Middle frontal gyrus (tissue), 1 donor: ENCODE data around the gene TECPR1.

Source experiments
- DNase-seq: peaks from one replicate; pipeline ENCODE4 v3.0.0-alpha.2; 2015; ENCODE audit warnings: low spot score; ENCODE audit errors: extremely low spot score

TECPR1 gene

DNA sequence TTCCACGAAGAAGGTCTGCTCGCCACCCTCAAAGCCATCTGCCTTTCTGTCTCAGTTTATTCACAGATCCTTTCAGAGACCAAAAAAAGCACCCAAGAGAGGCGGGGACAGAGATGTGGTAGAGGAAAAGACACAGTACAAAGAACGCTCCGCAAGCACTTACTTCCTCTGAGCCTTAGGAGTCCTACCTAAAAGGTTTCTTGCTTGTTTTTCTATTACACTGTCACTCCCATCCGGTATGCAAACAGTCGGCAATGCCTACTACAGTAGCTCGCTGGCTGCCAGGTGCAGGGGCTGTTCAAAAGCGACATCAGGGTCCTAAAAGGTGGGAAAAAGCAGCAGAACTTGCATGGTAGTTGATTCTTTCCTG is 816 bp downstream of the TECPR1 start:
- DNase-seq: no peak

DNA sequence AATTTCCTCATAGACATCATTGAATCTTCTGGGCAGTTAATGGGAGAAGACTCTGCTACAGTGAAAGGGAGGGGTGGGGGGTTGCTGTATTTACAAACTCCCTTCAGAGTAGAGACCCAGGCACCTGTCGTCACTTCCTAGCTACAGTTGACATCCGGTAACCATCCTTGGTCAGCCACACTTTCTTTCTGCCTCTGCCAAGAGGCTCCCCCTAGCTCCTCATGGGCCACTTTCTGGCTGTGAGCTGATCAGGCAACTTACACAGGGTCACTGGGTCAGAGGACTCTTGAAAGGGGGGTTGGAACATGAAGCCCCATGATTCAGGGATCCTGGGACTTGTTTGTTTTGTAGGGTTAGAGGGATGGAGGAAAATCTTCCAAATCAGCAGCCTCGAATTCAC is 1.2 kb downstream of the TECPR1 start:
- no peak for DNase-seq

DNA sequence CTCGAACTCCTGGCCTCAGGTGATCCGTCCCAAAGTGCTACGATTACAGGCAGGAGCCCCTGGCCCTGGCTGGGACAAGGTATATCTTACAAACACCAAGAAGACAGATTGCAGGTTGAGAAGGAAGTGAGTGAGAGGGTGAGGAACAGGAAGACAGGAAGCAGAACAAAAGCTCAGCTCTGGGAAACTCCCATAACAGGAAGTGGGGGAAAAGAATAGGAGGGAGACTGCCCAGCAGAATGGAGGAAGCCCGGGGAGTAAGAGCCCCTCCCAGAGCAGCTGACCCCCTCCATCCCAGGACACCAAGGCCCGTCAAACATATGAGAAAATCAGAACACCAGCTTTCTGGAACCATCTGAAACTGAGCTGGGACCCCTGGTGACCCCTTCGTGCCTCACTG is 2.9 kb downstream of the TECPR1 start:
- no peak for DNase-seq

DNA sequence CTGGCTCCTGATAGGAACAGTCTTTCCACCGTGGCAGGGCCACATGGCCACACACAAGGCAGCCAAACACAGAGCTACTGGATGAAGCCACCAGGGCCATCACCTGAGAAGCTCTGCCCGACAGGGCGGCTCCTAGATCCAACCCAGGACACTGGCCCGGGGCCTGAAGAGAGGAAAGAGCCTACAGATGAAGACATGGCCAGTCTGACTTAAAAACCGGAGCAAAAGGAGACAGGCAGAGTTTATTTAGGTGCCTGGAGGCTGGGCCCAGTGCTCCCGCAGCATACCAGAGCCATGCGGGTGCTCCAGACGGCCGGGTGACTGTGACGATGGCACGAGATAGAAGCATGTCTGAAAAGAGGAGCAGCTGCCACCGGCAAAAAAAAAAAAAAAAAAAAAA is 3.9 kb downstream of the TECPR1 start:
- DNase-seq: no peak

DNA sequence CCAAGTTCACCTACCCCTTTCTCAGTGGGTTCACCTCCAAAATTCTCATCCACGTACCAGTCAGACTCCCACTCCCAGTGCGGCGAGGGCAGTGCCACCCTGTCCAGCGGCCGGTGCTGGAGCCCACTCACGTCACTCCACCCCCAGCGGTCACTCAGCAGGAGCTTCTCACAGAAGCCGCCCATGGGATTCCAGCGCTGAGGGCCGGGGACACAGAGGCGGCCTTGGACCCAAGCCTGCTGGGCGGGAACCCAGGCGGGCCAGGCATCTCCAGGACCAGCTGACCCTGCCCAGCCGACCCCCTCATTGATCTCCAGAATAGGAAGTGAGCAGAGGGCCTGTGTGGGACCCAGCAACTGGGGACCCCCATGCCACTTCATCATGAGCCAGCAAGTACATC is 7.2 kb downstream of the TECPR1 start:
- DNase-seq: no peak

DNA sequence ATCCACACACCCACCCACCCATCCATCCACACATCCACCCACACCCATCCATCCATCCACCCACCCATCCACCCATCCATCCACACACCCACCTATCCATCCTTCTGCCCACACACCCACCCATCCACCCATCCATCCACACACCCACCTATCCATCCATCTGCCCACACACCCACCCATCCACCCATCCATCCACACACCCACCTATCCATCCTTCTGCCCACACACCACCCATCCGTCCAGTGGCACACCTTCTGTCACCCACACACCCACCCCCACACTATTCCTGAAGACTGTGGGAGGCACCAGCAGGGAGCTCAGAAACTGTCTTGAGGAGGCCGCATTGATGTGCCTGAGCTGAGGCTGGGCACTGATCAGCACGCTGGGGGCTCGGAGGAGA is 9.1 kb downstream of the TECPR1 start:
- DNase-seq: no peak

DNA sequence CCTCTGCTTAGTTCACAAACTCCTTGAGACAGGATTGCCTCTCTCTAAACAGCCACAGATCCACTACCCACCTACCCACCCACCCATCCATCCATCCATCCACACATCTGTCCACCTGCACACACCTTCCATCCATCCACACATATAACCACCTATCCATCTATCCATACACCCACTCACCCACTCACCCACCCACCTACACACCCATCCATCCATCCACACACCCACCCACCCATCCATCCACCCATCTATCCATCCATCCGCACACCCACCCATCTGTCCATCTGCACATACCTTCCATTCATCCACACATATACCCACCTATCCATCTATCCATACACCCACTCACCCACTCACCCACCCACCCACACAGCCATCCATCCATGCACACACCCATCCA is 9.7 kb downstream of the TECPR1 start:
- DNase-seq: no peak

DNA sequence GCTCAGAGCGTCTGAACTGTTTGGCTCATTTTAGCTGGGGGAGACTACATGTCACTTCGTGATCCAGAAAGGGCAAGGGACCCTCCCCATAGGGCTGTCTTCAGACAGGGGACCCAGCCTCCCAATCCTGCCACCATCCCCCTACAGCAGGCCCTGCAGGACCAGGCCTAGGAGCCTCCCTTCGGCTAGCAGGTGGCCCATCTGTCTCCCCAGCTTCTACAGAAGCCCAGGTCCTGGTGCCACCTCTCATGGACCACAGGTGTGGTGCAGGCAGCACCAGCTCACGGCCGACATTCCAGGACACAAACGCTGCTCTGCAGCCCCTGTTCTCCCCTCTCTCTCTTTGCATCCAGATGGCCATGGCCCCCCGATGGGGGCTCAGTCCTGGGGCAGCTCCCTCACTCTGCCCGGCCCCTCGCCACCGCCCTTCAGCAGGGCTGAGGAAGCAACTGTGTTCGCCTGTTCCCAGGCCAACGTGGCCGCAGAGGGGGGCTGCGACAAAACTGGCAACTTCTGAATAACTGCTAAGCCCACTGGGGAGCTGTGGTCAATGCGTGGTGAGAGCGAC is 10.3 kb downstream of the TECPR1 start:
- no peak for DNase-seq

DNA sequence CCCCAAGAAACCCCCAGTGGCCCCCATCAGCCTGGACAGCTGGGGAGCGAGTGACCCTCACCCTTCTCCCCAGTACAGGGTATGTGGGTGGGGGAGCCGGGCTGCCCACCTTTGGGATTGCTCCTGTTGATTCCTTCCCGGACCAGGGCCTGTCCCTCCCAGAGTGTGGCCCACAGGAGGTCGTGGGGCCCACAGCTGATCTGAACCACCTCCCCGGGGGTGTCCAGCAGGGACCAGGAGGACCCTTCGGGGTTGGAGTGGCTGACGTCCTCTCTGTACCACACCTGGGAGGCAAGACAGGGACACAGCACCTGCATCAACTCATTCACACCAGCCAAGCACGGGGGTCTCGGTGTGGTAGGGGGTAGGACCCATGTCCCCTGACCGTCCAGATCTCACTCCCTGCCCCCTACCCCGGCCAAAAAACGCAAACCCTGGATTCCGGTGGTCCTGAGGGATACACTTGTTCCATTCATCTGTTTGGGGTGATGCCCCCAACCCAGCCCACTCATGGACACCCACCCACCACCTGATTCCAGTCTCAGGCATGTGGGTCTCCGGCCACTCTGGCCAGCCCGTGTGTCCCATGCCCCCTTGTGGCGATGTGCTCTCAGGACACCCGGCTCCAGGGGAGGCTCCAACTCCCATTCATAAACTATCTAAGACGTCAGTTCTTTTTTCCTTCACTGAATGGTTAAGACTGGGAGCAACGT is 10.9 kb downstream of the TECPR1 start:
- DNase-seq: no peak

DNA sequence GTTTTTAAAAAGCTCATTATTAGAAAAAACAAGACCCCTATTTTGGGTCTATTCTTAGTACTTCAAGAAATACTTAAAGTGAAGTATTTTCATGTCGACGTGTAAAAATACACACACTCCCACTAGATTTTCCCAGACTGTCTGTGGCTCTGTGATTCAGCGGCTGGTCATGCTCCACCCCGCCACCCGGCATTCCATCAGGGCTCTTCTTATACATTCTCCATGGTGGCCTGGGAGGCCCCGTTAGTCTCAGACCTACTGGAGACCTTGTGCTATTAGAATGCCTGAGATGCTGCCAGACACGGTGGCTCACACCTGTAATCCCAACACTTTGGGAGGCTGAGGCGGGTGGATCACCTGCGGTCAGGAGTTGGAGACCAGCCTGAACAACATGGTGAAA is 13.1 kb downstream of the TECPR1 start:
- no peak for DNase-seq

DNA sequence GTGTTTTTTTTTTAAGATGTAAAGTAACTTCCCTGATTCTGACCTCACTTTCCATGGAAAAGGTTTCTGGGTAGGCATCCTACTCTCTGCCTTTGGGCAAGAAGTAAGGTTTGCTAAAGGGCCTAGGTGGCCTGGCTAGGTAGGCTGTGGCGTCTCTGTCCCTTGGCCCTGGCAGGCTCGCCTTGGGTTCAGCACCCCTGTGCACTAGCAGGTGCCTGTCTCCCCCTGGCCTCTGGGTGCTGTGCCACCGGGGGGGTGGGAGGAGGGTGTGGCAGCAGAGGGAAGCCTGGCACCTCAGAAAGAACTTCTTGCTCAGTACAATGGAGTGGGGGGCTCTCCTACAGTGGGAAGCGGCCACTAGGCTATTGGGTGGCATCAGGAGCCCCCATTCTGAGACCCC is 14.0 kb downstream of the TECPR1 start:
- no peak for DNase-seq

DNA sequence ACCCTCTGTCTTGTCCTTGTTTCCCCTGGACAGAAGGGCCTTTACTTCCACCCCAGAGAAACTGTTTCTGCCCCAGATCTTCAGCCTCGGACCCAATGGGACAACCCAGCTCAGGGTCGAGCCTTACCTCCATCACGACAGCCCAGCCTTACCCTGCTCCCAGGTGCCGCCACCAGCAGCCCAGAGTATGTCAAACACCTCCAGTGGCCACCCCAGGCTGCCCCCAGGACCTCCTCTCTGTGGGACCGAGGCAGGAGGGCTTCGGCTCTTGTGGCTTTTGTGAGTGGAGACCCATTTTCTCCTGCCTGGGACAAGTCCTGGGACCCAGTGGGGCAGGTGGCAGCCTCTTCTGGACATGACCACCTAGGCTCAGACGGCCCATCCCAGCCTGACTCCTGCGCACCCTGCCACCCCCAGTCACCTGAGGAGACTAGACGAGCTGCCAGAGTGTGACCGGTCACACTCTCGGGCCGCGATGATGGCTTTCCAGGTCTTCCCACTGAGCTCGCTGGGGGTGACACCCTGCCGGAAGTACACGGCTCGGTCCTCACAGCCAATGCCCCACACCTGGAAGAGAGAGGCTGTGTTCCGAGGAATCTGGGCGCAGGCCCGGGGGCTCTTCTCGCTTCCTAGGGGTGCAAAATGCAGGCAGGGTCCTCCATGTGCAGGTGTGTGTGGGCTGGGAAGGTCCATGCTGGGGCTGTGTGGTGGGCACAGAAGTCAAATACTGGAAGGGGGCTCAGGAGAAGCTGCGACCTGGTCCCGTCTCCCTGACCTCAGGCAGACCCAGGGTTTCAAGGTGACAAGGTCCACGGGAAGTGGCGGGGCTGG is 15.5 kb downstream of the TECPR1 start:
- no peak for DNase-seq

DNA sequence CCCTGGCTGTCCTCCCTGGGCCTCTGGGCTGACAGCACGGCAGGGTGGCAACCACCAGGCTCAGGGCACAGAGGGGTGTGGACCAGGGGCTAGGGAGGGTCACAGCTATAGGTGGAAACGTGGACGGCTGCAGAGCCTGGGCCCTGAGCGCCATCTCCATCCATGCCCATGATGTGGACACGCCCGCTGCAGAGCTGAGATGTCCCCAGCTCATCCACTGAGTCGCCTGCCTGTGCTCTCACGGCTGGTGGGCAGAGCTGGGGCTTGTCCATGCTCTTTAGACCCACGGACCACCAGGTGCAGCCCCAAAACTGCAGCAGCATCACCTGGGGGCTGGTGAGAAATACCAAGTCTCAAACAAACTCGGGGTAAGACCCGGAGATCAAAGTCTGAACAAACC is 16.1 kb downstream of the TECPR1 start:
- DNase-seq: no peak

DNA sequence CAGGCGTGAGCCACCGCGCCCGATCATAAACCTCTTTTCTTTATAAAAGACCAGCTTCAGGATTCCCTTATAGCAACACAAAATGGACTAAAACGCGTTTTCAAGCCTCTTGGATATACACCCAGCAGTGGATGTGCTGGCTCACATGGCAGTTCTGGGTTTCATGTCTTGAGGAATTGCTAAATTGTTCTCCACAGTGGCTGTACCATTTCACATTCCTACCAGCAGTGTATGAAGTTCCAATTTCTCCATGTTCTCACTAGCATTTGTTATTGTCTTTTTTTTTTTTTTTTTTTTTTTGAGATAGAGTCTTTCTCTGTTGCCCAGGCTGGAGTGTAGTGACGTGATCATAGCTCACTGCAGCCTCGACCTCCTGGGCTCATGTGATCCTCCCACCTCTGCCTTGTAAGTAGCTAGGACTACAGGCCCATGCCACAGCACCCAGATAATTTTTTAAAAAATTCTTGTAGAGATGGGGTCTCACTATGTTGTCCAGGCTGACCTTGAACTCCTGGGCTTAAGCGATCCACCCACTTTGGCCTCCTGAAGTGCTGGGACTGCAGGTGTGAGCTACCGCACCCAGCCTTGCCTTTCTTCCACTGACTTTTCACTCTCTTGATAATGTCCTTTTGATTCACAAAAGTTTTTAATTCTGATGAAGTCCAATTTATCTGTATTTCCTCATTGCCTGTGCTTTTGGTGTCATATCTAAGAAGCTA is 17.4 kb downstream of the TECPR1 start:
- no peak for DNase-seq

DNA sequence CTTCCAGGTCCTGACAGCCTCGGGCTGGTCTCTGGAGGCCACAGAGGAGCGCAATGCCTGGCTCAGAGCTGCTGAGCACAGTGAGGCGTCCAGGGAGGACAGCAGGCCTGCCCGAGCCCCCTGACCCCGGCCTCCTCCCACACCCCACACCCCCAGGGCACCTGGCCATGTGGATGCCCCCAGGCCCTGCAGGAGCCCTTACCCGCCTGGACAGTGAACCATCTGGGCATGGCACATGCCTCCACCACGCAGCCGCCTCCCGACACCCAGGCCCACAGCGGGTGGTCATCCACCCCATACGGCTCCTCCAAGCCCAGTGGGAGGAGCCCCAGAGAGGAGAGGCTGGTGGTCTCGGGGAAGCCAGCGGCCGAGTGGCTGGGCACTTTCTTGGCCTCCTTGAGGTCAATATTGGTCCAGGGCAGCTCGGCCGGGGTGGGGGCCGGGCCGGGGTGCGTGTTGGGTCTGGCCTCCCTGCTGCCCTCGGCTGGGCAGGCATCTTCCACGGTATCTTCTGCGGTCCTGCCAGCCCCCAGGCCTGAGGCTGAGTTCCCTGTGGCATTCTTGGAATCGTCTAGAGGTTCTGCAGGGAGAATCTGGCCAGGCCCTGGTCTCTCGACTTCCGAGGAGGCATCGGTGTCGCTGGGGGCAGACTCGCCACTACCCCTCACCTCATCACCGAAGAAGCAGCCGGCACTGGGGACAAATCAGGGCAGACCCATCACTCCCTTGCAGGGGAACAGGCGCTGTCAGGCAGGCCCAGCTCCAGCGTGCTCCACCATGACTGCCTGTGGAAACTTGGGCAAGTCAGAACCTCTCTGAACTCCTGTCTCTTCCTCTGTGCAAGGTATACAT is 18.6 kb downstream of the TECPR1 start:
- no peak for DNase-seq

DNA sequence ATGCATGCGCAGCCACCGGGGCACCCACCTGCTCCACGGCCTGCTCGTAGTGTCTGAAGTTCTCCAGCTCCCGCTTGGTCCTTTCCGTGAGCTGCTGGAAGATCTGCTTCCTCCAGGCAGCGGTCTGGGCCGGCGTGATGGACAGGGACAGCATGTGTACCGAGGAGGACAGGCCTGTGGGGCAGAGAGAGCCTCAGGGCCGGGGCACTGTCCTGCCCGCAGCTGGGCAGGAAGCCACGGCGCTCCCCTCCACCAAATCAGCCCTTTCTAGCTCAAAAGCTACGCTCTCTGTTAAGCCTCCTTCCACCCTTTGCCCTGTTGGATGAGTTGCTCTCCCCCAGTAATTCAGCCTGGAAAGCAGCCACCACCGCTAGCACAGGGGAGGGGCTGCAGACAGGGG is 19.2 kb downstream of the TECPR1 start:
- no peak for DNase-seq

DNA sequence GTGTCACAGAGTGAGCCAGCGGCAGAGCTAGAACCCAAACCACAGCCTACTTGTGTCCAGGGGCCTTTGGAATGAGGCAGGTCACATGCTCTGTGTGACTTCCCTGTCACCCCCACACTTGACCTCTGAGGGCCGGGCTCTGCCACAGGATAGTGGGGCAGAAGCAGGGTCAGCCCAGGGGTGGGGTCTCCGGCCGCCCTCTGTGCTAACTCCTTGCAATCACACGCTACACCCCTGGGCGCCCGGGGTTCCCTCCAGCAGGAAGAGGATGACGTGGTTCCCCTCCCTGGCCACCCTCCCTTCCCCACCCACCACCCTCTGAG is 19.8 kb downstream of the TECPR1 start:
- DNase-seq: no peak

DNA sequence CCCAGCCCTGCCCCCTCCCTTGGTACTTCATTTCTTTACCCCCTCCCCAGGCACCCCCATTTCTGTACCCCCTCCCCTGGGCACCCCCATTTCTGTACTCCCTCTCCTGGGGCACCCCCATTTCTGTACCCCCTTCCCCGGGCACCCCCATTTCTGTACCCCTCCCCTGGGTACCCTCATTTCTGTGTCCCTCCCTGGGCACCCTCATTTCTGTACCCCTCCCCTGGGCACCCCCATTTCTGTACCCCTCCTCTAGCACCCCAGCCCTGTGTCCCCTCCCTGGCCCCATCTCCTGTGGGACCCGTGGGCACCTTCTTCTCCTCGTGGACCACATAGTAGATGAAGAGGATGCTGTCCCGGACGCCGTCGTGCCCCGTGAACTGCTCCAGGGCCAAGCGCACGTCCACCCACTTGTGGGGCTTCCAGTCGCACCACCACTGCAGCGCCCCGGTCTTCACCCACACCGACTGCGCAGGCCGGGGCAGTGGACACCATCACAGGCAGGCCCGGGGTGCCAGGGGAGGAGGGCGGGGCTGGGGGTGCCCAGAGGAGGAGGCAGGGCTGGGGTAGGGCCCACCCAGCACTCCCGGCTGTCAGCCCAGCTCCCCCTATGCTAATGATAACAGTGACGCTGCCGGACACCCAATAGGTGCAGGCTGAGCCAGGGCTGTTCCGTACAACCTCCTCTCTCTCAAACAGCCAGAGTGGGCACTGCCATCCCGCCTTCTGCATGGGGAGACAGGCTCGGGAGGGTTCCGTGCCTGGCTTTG is 20.4 kb downstream of the TECPR1 start:
- no peak for DNase-seq

DNA sequence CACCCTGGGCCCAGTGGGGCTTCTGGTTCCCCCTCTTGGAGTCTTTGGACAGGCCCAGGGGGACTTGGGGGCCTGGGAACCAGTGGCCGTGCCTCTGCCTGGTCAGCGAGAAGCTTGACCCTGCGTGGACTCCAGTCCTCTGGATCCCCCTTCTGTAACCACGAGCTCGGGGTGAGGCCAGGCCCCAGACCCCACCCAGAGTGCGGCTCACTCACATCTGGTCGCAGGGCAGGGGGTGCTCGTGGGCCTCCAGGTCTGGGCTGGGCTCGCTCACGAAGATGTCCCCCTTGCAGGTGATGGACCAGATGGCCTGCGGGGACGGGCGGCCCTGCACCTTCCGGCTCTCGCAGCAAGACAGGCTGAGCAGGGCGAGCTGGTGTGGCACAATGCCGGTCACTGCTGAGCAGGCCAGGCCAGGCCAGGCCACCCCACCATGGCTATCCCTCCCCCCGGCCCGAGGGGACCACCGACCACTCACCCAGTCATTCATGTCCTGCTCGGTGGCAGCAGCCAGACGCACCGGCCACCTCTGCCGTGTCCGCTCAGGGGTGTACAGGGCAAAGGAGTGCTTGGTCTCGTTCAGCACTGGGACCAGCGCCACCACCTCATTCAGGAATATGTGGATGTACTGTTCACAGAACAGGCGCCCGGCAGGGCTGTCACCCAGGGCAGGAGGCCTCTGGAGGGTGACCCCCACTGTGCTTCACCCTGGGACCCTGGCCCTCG is 21.1 kb downstream of the TECPR1 start:
- no peak for DNase-seq
